Activated CD8-positive, alpha-beta T cell treated with anti-CD3 and anti-CD28 coated beads for 36 hours (primary cell): ENCODE data around the gene ZNF366. TPM values are rescaled to one million over a fixed set of nuclear protein-coding genes. Genes with fewer than 3 reads are reported as not detected.

Experiments
- ATAC-seq: fragments of 200-7000 bp; cut with Tn5 transposase; one replicate; pipeline ENCODE4 v1.10.0; 2021; ENCODE audit warnings: mild to moderate bottlenecking, moderate library complexity
- CTCF ChIA-PET: fragments of 350-600 bp; sonication (Branson Sonifier 250); formaldehyde crosslinking; loops from one replicate; lab custom pipeline; 2021; ENCODE audit warnings: antibody characterized with exemption; lab: Charles Lee
- POLR2A ChIA-PET: fragments of 350-600 bp; sonication (Branson Sonifier 250); formaldehyde crosslinking; loops from one replicate; lab custom pipeline; 2021; ENCODE audit warnings: antibody characterized with exemption; lab: Charles Lee
- DNase-seq: peaks from one replicate; pipeline ENCODE4 v3.0.0-alpha.2; 2020
- H3K27ac Mint-ChIP-seq: one replicate; pipeline ENCODE4 v1.8.0; 2021; ENCODE audit warnings: mild to moderate bottlenecking, mixed read lengths
- H3K27me3 Mint-ChIP-seq: one replicate; pipeline ENCODE4 v1.8.0; 2021; ENCODE audit warnings: mixed read lengths
- H3K36me3 Mint-ChIP-seq: one replicate; pipeline ENCODE4 v1.8.0; 2021; ENCODE audit warnings: low read depth, mixed read lengths
- H3K4me1 Mint-ChIP-seq: one replicate; pipeline ENCODE4 v1.8.0; 2021; ENCODE audit warnings: low read depth, mixed read lengths
- H3K4me3 Mint-ChIP-seq: one replicate; pipeline ENCODE4 v1.8.0; 2021; ENCODE audit warnings: mild to moderate bottlenecking, moderate library complexity, mixed read lengths
- H3K9me3 Mint-ChIP-seq: one replicate; pipeline ENCODE4 v1.8.0; 2021; ENCODE audit warnings: mixed read lengths
- intact Hi-C: fragments of 100-400 bp; cut with micrococcal nuclease; formaldehyde crosslinking; loops from one replicate; pipeline ENCODE4 v1.10.0; 2022
- total RNA-seq, 2 experiments: library from RNA; stranded (reverse); gene quantifications; one replicate each; pipeline ENCODE4 v1.2.3, GENCODE V29; 2021
- TF ChIP-seq, protein P1 (sequence below): fragments of 200-600 bp; IDR thresholded peaks from one replicate; pipeline ENCODE4 v1.8.0; 2022; ENCODE audit warnings: antibody characterized with exemption, mild to moderate bottlenecking

The ZNF366 gene
- total RNA-seq, 2 experiments from 2014 or later = not detected

DNA sequence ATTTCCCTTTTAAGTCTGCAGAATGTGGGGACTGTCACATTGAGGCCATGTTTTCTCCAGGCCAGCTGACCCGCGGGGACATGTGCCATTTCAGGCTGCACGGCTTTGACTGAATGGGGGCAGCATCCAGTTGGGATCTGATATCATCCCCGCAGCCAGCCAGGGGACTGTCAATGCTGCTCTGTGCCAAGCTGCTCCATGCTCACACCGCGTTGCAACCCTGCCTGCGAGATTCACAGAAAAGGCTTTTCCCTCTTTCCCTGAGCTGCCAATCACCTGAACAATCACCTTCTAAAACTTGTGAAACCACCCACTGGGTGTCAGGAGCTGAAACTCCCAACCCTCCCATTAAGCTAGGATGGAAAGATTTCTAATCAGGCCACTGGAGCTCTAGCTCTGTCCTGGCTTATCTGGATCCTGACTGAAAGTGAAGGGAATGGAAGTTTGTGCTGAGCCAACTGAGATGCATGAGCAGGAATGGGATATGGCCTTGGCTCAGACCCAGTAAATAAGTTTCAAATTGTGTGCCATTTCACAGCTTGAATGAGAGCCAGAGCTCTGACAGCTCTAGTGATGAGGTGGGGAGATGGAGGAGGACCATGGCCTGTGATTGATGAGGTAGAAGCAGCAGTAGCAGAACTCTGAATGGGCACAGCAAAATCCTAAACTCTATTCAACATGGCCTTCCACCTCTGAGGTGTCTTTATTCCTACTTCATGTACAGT lies 34.5 kb upstream of the ZNF366 start:
- Mint-ChIP-seq H3K36me3 (no peaks in the 10 kb centered on the region), H3K27me3 (peaks cover 6% of the 10 kb centered on the region), H3K4me3 (no peak overlapping the region), H3K27ac (no peak overlapping the region), H3K9me3 (peaks cover 5% of the 10 kb centered on the region), H3K4me1 (no peaks in the 10 kb centered on the region)
- intact Hi-C loops = no loop called here
- ChIA-PET POLR2A (no interaction called here), CTCF (no interaction called here)
- no peak for DNase-seq
- ATAC-seq = no peak
- TF ChIP-seq, protein P1, sequence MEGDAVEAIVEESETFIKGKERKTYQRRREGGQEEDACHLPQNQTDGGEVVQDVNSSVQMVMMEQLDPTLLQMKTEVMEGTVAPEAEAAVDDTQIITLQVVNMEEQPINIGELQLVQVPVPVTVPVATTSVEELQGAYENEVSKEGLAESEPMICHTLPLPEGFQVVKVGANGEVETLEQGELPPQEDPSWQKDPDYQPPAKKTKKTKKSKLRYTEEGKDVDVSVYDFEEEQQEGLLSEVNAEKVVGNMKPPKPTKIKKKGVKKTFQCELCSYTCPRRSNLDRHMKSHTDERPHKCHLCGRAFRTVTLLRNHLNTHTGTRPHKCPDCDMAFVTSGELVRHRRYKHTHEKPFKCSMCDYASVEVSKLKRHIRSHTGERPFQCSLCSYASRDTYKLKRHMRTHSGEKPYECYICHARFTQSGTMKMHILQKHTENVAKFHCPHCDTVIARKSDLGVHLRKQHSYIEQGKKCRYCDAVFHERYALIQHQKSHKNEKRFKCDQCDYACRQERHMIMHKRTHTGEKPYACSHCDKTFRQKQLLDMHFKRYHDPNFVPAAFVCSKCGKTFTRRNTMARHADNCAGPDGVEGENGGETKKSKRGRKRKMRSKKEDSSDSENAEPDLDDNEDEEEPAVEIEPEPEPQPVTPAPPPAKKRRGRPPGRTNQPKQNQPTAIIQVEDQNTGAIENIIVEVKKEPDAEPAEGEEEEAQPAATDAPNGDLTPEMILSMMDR = no peak

DNA sequence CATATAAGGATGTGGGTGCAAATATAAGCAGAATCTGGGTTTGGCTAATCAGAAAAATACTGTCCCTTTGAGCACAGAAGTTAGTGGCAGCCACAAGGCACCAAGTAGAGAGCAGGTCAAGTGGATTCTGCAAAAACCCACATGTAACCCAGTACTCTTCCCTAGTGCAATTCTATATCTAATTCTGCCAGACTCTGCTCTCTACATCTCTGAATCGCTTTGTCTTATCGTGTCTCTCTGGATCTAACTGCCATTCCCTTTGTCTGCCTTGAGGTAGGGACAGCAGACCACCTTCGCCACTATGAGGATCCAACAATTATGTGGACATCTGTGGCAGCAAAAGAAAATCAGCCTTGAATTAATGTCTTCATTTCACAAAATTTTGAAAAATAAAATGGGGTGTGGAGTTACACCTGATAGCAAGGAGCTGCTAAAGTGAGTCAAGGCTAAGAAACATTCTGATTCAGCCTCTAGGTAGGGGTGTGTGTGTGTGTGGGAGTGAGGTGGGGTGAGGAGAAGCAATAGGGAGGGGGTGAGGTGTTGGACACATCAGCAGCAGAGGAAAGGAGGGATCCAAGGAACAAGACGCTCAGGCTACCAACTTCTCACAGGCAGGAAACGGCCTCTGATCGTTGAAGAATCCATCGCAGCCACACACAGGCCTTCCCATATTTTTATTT lies 33.7 kb upstream of the ZNF366 start:
- ChIA-PET POLR2A (no interaction called here), CTCF (no interaction called here)
- H3K27me3 Mint-ChIP-seq = peaks cover 8% of the 10 kb centered on the region

DNA sequence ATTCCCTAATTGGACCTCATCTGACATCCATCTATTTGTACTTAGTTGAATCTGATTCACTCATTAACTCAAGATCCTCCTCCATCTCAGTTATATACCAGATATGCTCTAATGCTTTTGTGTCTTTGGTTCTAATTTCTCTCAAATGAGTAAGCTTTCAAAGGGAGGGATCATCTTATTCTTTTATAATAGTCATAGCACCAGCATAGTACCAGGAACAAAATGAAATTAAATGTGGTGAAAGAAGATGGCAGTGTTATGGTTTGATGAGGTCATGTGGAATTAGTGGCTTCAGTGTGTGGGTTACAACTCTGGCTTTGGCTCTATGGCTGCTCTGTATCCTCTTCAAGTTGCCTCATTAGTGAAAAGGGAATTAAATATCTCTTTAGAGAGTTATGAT lies 32.5 kb upstream of the ZNF366 start:
- no peak overlapping the region for H3K4me3 Mint-ChIP-seq
- H3K4me1 Mint-ChIP-seq = no peaks in the 10 kb centered on the region
- DNase-seq (no peak), ATAC-seq (no peak)
- ChIA-PET POLR2A (no interaction called here), CTCF (no interaction called here)
- H3K27ac Mint-ChIP-seq = no peak overlapping the region
- peaks cover 12% of the 10 kb centered on the region for H3K27me3 Mint-ChIP-seq
- intact Hi-C loops = no loop called here
- H3K9me3 Mint-ChIP-seq = peaks cover 2% of the 10 kb centered on the region
- TF ChIP-seq, protein P1 = no peak
- no peaks in the 10 kb centered on the region for H3K36me3 Mint-ChIP-seq

More for the DNA sequence above, 33.7 kb upstream of the ZNF366 start:
- no peaks in the 10 kb centered on the region for H3K36me3 Mint-ChIP-seq
- TF ChIP-seq, protein P1 = no peak
- intact Hi-C loops = no loop called here
- H3K4me3 Mint-ChIP-seq = no peak overlapping the region
- ATAC-seq (no peak), DNase-seq (no peak)
- H3K4me1 Mint-ChIP-seq = no peaks in the 10 kb centered on the region
- no peak overlapping the region for H3K27ac Mint-ChIP-seq
- H3K9me3 Mint-ChIP-seq = peaks cover 5% of the 10 kb centered on the region

DNA sequence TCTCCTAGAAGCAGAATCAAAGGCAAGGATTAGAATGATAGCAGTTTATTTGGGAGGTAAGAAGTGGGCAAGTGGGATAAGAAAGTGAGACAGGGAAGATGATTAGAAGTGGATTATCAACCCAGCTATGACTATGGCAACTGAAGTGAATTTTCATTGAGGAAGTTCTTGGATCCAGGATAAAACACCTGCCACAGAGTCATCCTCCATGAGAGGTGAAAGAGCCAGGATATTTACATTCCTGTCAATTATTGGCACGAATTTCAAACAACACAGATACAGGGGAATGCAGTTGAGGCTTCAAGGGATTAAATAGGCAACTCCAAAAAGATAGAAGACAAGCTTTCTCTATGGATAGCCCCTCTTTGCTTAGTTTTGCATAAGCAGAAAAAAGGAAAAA lies 31.8 kb upstream of the ZNF366 start:
- ChIA-PET POLR2A (no interaction called here), CTCF (interaction anchor here (1.0 kb wide), 1 partner anchor 280 kb away, joined by 3 read pairs; no protein-coding TSS in a partner anchor)
- Mint-ChIP-seq H3K27me3 (peaks cover 15% of the 10 kb centered on the region), H3K4me1 (no peaks in the 10 kb centered on the region), H3K27ac (no peak overlapping the region), H3K9me3 (peaks cover 2% of the 10 kb centered on the region), H3K4me3 (no peak overlapping the region), H3K36me3 (no peaks in the 10 kb centered on the region)
- intact Hi-C loops = no loop called here
- TF ChIP-seq, protein P1 = no peak
- no peak for DNase-seq
- ATAC-seq = no peak

DNA sequence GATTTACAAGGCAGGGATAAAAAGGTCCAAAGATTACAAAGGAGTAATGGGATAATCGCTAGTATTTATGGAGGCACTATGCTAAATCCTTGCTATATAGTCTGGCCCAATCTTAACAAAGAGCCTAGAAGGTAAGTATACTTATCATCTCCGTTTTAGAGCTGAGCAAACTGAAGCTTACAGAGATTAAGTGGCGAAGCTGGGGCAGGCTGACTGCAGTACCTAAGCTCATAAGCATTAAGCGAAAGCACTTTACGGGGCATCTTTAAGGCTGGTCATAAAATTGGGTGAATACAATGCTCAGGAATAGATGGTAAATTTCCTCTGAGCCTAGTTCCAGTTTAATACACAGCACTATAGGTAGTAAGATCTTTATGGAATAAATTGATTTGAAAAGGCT lies 30.0 kb upstream of the ZNF366 start:
- H3K27ac Mint-ChIP-seq = no peak overlapping the region
- no peaks in the 10 kb centered on the region for H3K4me1 Mint-ChIP-seq
- intact Hi-C loops = no loop called here
- H3K9me3 Mint-ChIP-seq = peaks cover 5% of the 10 kb centered on the region
- POLR2A ChIA-PET = no interaction called here
- no peak overlapping the region for H3K4me3 Mint-ChIP-seq
- H3K36me3 Mint-ChIP-seq = no peaks in the 10 kb centered on the region
- CTCF ChIA-PET = interaction anchor here (0.8 to 1.9 kb wide), 3 partner anchors 13 to 443 kb away, joined by 3 to 4 read pairs (median 3); no protein-coding TSS in a partner anchor
- H3K27me3 Mint-ChIP-seq = peaks cover 15% of the 10 kb centered on the region
- DNase-seq = no peak
- no peak for ATAC-seq
- TF ChIP-seq, protein P1 = no peak
